Hepatocyte (in vitro differentiated cells): ENCODE results near the gene ALDH1A1.

Experiments
- CTCF ChIP-seq: fragments of 200-600 bp; sonication (generic); IDR thresholded peaks from 2 replicates; pipeline ENCODE4 v1.5.1; 2016; ENCODE audit warnings: antibody characterized with exemption, mild to moderate bottlenecking; ENCODE audit not compliant: poor library complexity
- EZH2phosphoT487 ChIP-seq: fragments of 200-600 bp; sonication (generic); IDR thresholded peaks from one replicate; pipeline ENCODE4 v1.6.1; 2018; ENCODE audit warnings: antibody characterized with exemption, mild to moderate bottlenecking, low read depth, moderate library complexity; ENCODE audit not compliant: unreplicated experiment, severe bottlenecking

GRCh38 chr9:72896439-72896838 is 56.4 kb downstream of the ALDH1A1 start:
- TF ChIP-seq CTCF, result no peak
- TF ChIP-seq EZH2phosphoT487, result no peak
